ENCODE data around the gene CASP8.

Gene CASP8

GRCh38 chr2:201271917-201272316 lies 11.6 kb downstream of the CASP8 start:
- no peaks in the 10 kb centered on the region for H3K36me3 ChIP-seq
- no peaks in the 10 kb centered on the region for H3K27me3 ChIP-seq
- no peaks in the 10 kb centered on the region for H3K9me3 ChIP-seq
- no peak for DNase-seq
- H3K4me1 ChIP-seq, result no peaks in the 10 kb centered on the region
- no peak for TF ChIP-seq CTCF (IDR thresholded peaks at IDR 0.05; ENCODE audit: low read depth, low read length)
- no peak overlapping the region for H3K4me3 ChIP-seq (ENCODE audit: low read depth, low read length)

GRCh38 chr2:201273330-201273983 lies 13.1 kb downstream of the CASP8 start:
- no peak for DNase-seq
- H3K4me1 ChIP-seq, result no peaks in the 10 kb centered on the region
- no peak for TF ChIP-seq CTCF (IDR thresholded peaks at IDR 0.05; ENCODE audit: low read depth, low read length)
- no peak overlapping the region for H3K4me3 ChIP-seq (ENCODE audit: low read depth, low read length)
- H3K27me3 ChIP-seq, result no peaks in the 10 kb centered on the region
- no peaks in the 10 kb centered on the region for H3K9me3 ChIP-seq
- no peaks in the 10 kb centered on the region for H3K36me3 ChIP-seq

GRCh38 chr2:201275069-201275468 lies 14.7 kb downstream of the CASP8 start:
- no peaks in the 10 kb centered on the region for H3K36me3 ChIP-seq
- no peak for TF ChIP-seq CTCF (IDR thresholded peaks at IDR 0.05; ENCODE audit: low read depth, low read length)
- no peaks in the 10 kb centered on the region for H3K9me3 ChIP-seq
- no peaks in the 10 kb centered on the region for H3K27me3 ChIP-seq
- no peaks in the 10 kb centered on the region for H3K4me1 ChIP-seq
- no peak overlapping the region for H3K4me3 ChIP-seq (ENCODE audit: low read depth, low read length)
- no peak for DNase-seq

- Histone ChIP-seq H3K9me3 (no peaks in the 10 kb centered on the region), H3K4me1 (no peaks in the 10 kb centered on the region), H3K27me3 (no peaks in the 10 kb centered on the region), H3K4me3 (ENCODE audit: low read depth, low read length) (no peak overlapping the region), H3K36me3 (no peaks in the 10 kb centered on the region)
- no peak for DNase-seq
- peak; percentile 11; the same call in 1 of the 2 replicates for TF ChIP-seq CTCF (IDR thresholded peaks at IDR 0.05; ENCODE audit: low read depth, low read length)
Observed at GRCh38 chr2:201275990-201276389, 15.7 kb downstream of the CASP8 start.

- Histone ChIP-seq H3K9me3 (no peaks in the 10 kb centered on the region), H3K36me3 (no peaks in the 10 kb centered on the region), H3K27me3 (no peaks in the 10 kb centered on the region), H3K4me3 (ENCODE audit: low read depth, low read length) (no peak overlapping the region), H3K4me1 (no peaks in the 10 kb centered on the region)
- no peak for TF ChIP-seq CTCF (IDR thresholded peaks at IDR 0.05; ENCODE audit: low read depth, low read length)
- no peak for DNase-seq
Observed at GRCh38 chr2:201276511-201276910, 16.2 kb downstream of the CASP8 start.

GRCh38 chr2:201279079-201279478 lies 18.7 kb downstream of the CASP8 start:
- no peak for DNase-seq
- no peak overlapping the region for H3K4me3 ChIP-seq (ENCODE audit: low read depth, low read length)
- H3K36me3 ChIP-seq, result no peaks in the 10 kb centered on the region
- TF ChIP-seq CTCF (IDR thresholded peaks at IDR 0.05; ENCODE audit: low read depth, low read length), result no peak
- H3K9me3 ChIP-seq, result no peaks in the 10 kb centered on the region
- H3K4me1 ChIP-seq, result no peaks in the 10 kb centered on the region
- no peaks in the 10 kb centered on the region for H3K27me3 ChIP-seq

Data from BE2C (cell line).